Duodenal mucosa (tissue), 2 donors: ENCODE data around the gene CNEP1R1.

Experiments used
- H3K27ac ChIP-seq: one replicate; pipeline ENCODE4 v1.7.0; 2013; ENCODE audit warnings: low read depth, low read length
- H3K27me3 ChIP-seq, 2 donors: one replicate each; pipeline ENCODE4 v1.7.0; 2013; ENCODE audit warnings: low read length in 2 of 2, control low read depth in 1 of 2; ENCODE audit not compliant: insufficient read depth in 2 of 2, control insufficient read depth in 1 of 2
- H3K36me3 ChIP-seq, 2 donors: one replicate each; pipeline ENCODE4 v1.7.0; 2013; ENCODE audit warnings: low read length in 2 of 2, control low read depth in 1 of 2; ENCODE audit not compliant: insufficient read depth in 2 of 2, control insufficient read depth in 1 of 2
- H3K4me1 ChIP-seq, 2 donors: one replicate each; pipeline ENCODE4 v1.7.0; 2013; ENCODE audit warnings: low read length in 2 of 2, control low read depth in 1 of 2; ENCODE audit not compliant: insufficient read depth in 2 of 2, control insufficient read depth in 1 of 2
- H3K4me3 ChIP-seq, 2 donors: one replicate each; pipeline ENCODE4 v1.7.0; 2013; ENCODE audit warnings: low read length in 2 of 2, low read depth in 1 of 2
- H3K9ac ChIP-seq, 2 donors: one replicate each; pipeline ENCODE4 v1.7.0; 2013; ENCODE audit warnings: low read length in 2 of 2, low read depth in 1 of 2
- H3K9me3 ChIP-seq, 2 donors: one replicate each; pipeline ENCODE4 v1.7.0; 2013; ENCODE audit warnings: low read length in 2 of 2, control low read depth in 1 of 2; ENCODE audit not compliant: control insufficient read depth in 1 of 2

The CNEP1R1 gene

GRCh38 chr16:50024684-50025536, at the start of gene CNEP1R1:
Gene CNEP1R1 (plus strand): TSS chr16:50025225. CDS start chr16:50025316, 91 bp downstream.
- Histone ChIP-seq H3K9me3 (no peaks in the 10 kb centered on the region), H3K27me3 (no peaks in the 10 kb centered on the region), H3K4me3 (peak within 1 kb of the TSS; percentile 75 to 93), H3K27ac (peak within 1 kb of the TSS; percentile 42), H3K36me3 (peaks cover 5 to 7% of the 10 kb centered on the region in 2 donors), H3K4me1 (peaks cover 6 to 10% of the 10 kb centered on the region in 2 donors), H3K9ac (peak within 1 kb of the TSS; percentile 79 to 81)

- Histone ChIP-seq H3K27me3 (no peaks in the 10 kb centered on the region), H3K36me3 (no peaks in the 10 kb centered on the region), H3K4me3 (no peak overlapping the region), H3K9me3 (peaks cover 0 to 4% of the 10 kb centered on the region in 2 donors), H3K9ac (no peak overlapping the region), H3K4me1 (no peaks in the 10 kb centered on the region), H3K27ac (no peak overlapping the region)
Observed at GRCh38 chr16:49977427-49977826, 47.6 kb upstream of the CNEP1R1 start.

- no peaks in the 10 kb centered on the region for H3K36me3 ChIP-seq
- H3K27me3 ChIP-seq: no peaks in the 10 kb centered on the region
- H3K9me3 ChIP-seq: peaks cover 0 to 4% of the 10 kb centered on the region in 2 donors
- H3K4me1 ChIP-seq: no peaks in the 10 kb centered on the region
- no peak overlapping the region for H3K9ac ChIP-seq
- no peak overlapping the region for H3K4me3 ChIP-seq
- no peak overlapping the region for H3K27ac ChIP-seq
Observed at GRCh38 chr16:49978569-49979326, 46.3 kb upstream of the CNEP1R1 start.

GRCh38 chr16:49980166-49980565, 44.9 kb upstream of the CNEP1R1 start:
- Histone ChIP-seq H3K9me3 (peaks cover 0 to 4% of the 10 kb centered on the region in 2 donors), H3K36me3 (no peaks in the 10 kb centered on the region), H3K27ac (no peak overlapping the region), H3K27me3 (no peaks in the 10 kb centered on the region), H3K9ac (no peak overlapping the region), H3K4me3 (no peak overlapping the region), H3K4me1 (no peaks in the 10 kb centered on the region)

GRCh38 chr16:49986351-49987124, 38.5 kb upstream of the CNEP1R1 start:
- Histone ChIP-seq H3K36me3 (no peaks in the 10 kb centered on the region), H3K9ac (no peak overlapping the region), H3K4me1 (no peaks in the 10 kb centered on the region), H3K9me3 (no peaks in the 10 kb centered on the region), H3K27ac (no peak overlapping the region), H3K4me3 (no peak overlapping the region), H3K27me3 (no peaks in the 10 kb centered on the region)

- Histone ChIP-seq H3K4me3 (no peak overlapping the region), H3K36me3 (no peaks in the 10 kb centered on the region), H3K9me3 (no peaks in the 10 kb centered on the region), H3K27me3 (no peaks in the 10 kb centered on the region), H3K27ac (no peak overlapping the region), H3K4me1 (no peaks in the 10 kb centered on the region), H3K9ac (no peak overlapping the region)
Observed at GRCh38 chr16:49987381-49987780, 37.6 kb upstream of the CNEP1R1 start.

GRCh38 chr16:49992825-49993224, 32.2 kb upstream of the CNEP1R1 start:
- Histone ChIP-seq H3K27me3 (peaks cover 0 to 4% of the 10 kb centered on the region in 2 donors), H3K4me1 (no peaks in the 10 kb centered on the region), H3K4me3 (no peak overlapping the region), H3K9ac (no peak overlapping the region), H3K36me3 (no peaks in the 10 kb centered on the region), H3K27ac (no peak overlapping the region), H3K9me3 (no peaks in the 10 kb centered on the region)

GRCh38 chr16:49993579-49993978, 31.4 kb upstream of the CNEP1R1 start:
- H3K27me3 ChIP-seq: peaks cover 0 to 4% of the 10 kb centered on the region in 2 donors
- H3K4me1 ChIP-seq: no peaks in the 10 kb centered on the region
- H3K27ac ChIP-seq: no peak overlapping the region
- no peak overlapping the region for H3K9ac ChIP-seq
- H3K9me3 ChIP-seq: no peaks in the 10 kb centered on the region
- H3K36me3 ChIP-seq: no peaks in the 10 kb centered on the region
- no peak overlapping the region for H3K4me3 ChIP-seq

GRCh38 chr16:49994006-49994405, 31.0 kb upstream of the CNEP1R1 start:
- Histone ChIP-seq H3K27me3 (peaks cover 0 to 4% of the 10 kb centered on the region in 2 donors), H3K9me3 (no peaks in the 10 kb centered on the region), H3K27ac (no peak overlapping the region), H3K4me1 (no peaks in the 10 kb centered on the region), H3K36me3 (no peaks in the 10 kb centered on the region), H3K4me3 (no peak overlapping the region), H3K9ac (no peak overlapping the region)
